NCI-H187 (cell line): ENCODE measurements around the gene POLR2E.
A peak's percentile ranks its signal among the peaks of the same experiment; 100 is the strongest.
"Not testable (repeated sequence)": the region's sequence is repeated elsewhere in the genome, so short reads cannot be mapped to it uniquely, and the experiment has no call there.

ENCODE experiments used
- DNase-seq, 2 experiments: peaks; one replicate each; lab custom pipeline; 2025; lab: John Stamatoyannopoulos, UW

POLR2E gene

GRCh38 chr19:1125601-1126467, 30.7 kb upstream of the POLR2E start:
- no peak for DNase-seq

GRCh38 chr19:1123885-1124677, 28.9 kb upstream of the POLR2E start:
- DNase-seq = no peak

- no peak for DNase-seq
These were observed 28.2 kb upstream of the POLR2E start for GRCh38 chr19:1123381-1123780.

- DNase-seq = peak in 1 of 2 experiments; percentile 23
These were observed 27.8 kb upstream of the POLR2E start for GRCh38 chr19:1122972-1123363.

GRCh38 chr19:1122021-1122971, 27.1 kb upstream of the POLR2E start:
- DNase-seq = no peak

GRCh38 chr19:1121395-1121794, 26.2 kb upstream of the POLR2E start:
- DNase-seq = no peak

- no peak for DNase-seq
These were observed 24.5 kb upstream of the POLR2E start for GRCh38 chr19:1119475-1120217.

GRCh38 chr19:1118999-1119398, 23.8 kb upstream of the POLR2E start:
- no peak for DNase-seq

GRCh38 chr19:1117654-1118053, 22.5 kb upstream of the POLR2E start:
- DNase-seq = no peak

- no peak for DNase-seq
These were observed 21.8 kb upstream of the POLR2E start for GRCh38 chr19:1116726-1117581.

- no peak for DNase-seq
These were observed 20.7 kb upstream of the POLR2E start for GRCh38 chr19:1115646-1116420.

GRCh38 chr19:1114728-1115127, 19.6 kb upstream of the POLR2E start:
- DNase-seq = not testable (repeated sequence)

GRCh38 chr19:1113986-1114483, 18.9 kb upstream of the POLR2E start:
- no peak for DNase-seq

GRCh38 chr19:1113030-1113985, 18.1 kb upstream of the POLR2E start:
- peak; percentile 95 to 97 for DNase-seq

- DNase-seq = no peak
These were observed 17.3 kb upstream of the POLR2E start for GRCh38 chr19:1112268-1113029.

GRCh38 chr19:1111641-1112267, 16.6 kb upstream of the POLR2E start:
- DNase-seq = no peak
